Skin epidermis (tissue), 12 donors: ENCODE results near the gene LCK.
"Not testable (repeated sequence)": the region's sequence is repeated elsewhere in the genome, so short reads cannot be mapped to it uniquely, and the experiment has no call there.

Source experiments
- H3K27ac ChIP-seq, 21 experiments: fragments of 200-600 bp; sonication (generic) in 11 of 21; one replicate each; pipeline ENCODE4 v1.5.0; 2020; ENCODE audit warnings: mild to moderate bottlenecking in 3 of 21, inconsistent platforms in 2 of 21, moderate library complexity in 2 of 21
- H3K4me3 ChIP-seq, 7 experiments: fragments of 200-600 bp; sonication (generic) in 2 of 7; one replicate each; pipeline ENCODE4 v1.5.0; 2020; ENCODE audit warnings: inconsistent platforms in 2 of 7, mild to moderate bottlenecking in 2 of 7, moderate library complexity in 1 of 7

The LCK gene

GRCh38 chr1:32265846-32266245 is 14.8 kb downstream of the LCK start:
- Histone ChIP-seq H3K4me3 (no peak overlapping the region), H3K27ac (peak overlapping the region in 1 of 21 experiments; percentile 23)

- Histone ChIP-seq H3K4me3 (no peak overlapping the region), H3K27ac (peak overlapping the region in 2 of 21 experiments; percentile 12 to 23)
Observed at GRCh38 chr1:32266921-32267591, 16.0 kb downstream of the LCK start.

GRCh38 chr1:32269744-32270143 is 18.7 kb downstream of the LCK start:
- Histone ChIP-seq H3K27ac (no peak overlapping the region), H3K4me3 (no peak overlapping the region)

- Histone ChIP-seq H3K4me3 (no peak overlapping the region), H3K27ac (peak overlapping the region in 5 of 21 experiments; percentile 22 to 72 (median 29))
Observed at GRCh38 chr1:32272557-32273390, 21.7 kb downstream of the LCK start.

GRCh38 chr1:32273391-32274208 is 22.5 kb downstream of the LCK start:
- no peak overlapping the region for H3K4me3 ChIP-seq

GRCh38 chr1:32274646-32275340 is 23.7 kb downstream of the LCK start:
- Histone ChIP-seq H3K27ac (peak overlapping the region in 2 of 21 experiments; percentile 8 to 72), H3K4me3 (no peak overlapping the region)

More at GRCh38 chr1:32273391-32274208, 22.5 kb downstream of the LCK start:
- H3K27ac ChIP-seq, result peak overlapping the region in 6 of 21 experiments; percentile 8 to 72 (median 38)

- Histone ChIP-seq H3K4me3 (peak overlapping the region in 2 of 7 experiments; percentile 5 to 11), H3K27ac (no peak overlapping the region)
Observed at GRCh38 chr1:32275424-32275823, 24.4 kb downstream of the LCK start.

GRCh38 chr1:32276032-32276782 is 25.1 kb downstream of the LCK start:
- Histone ChIP-seq H3K27ac (no peak overlapping the region), H3K4me3 (no peak overlapping the region)

- not testable (repeated sequence) for H3K27ac ChIP-seq, H3K4me3 ChIP-seq
Observed at GRCh38 chr1:32284777-32285176, 33.7 kb downstream of the LCK start.

- no peak overlapping the region for H3K4me3 ChIP-seq
- H3K27ac ChIP-seq, result no peak overlapping the region
Observed at GRCh38 chr1:32285658-32286057, 34.6 kb downstream of the LCK start.

- no peak overlapping the region for H3K4me3 ChIP-seq
- no peak overlapping the region for H3K27ac ChIP-seq
Observed at GRCh38 chr1:32286763-32287162, 35.7 kb downstream of the LCK start.

- no peak overlapping the region for H3K4me3 ChIP-seq
- peak overlapping the region in 7 of 21 experiments; percentile 17 to 58 (median 43) for H3K27ac ChIP-seq
Observed at GRCh38 chr1:32289256-32289655, 38.2 kb downstream of the LCK start.

GRCh38 chr1:32291145-32291707 is 40.2 kb downstream of the LCK start:
- Histone ChIP-seq H3K4me3 (peak overlapping the region; percentile 62 to 96 (median 85)), H3K27ac (peak overlapping the region in 20 of 21 experiments; percentile 74 to 96 (median 83))

- Histone ChIP-seq H3K27ac (peak within 1 kb of the TSS; percentile 72 to 96 (median 82)), H3K4me3 (peak within 1 kb of the TSS; percentile 62 to 96 (median 85))
Observed at GRCh38 chr1:32291708-32292538, 40.9 kb downstream of the LCK start, which contains the start of gene HDAC1. HDAC1 (plus strand) TSS chr1:32292083; CDS start chr1:32292170, 87 bp downstream.

- H3K27ac ChIP-seq, H3K4me3 ChIP-seq: not testable (repeated sequence)
Observed at GRCh38 chr1:32298211-32298610, 47.1 kb downstream of the LCK start.

- Histone ChIP-seq H3K27ac (no peak overlapping the region), H3K4me3 (no peak overlapping the region)
Observed at GRCh38 chr1:32299327-32299726, 48.3 kb downstream of the LCK start.

GRCh38 chr1:32303358-32303757 is 52.3 kb downstream of the LCK start:
- H3K4me3 ChIP-seq, result no peak overlapping the region
- H3K27ac ChIP-seq, result no peak overlapping the region
